ENCODE data around the gene UQCR10. TPM values are rescaled to one million over a fixed set of nuclear protein-coding genes. Genes with fewer than 3 reads are reported as not detected.
"Not testable (repeated sequence)": the region's sequence is repeated elsewhere in the genome, so short reads cannot be mapped to it uniquely, and the experiment has no call there.

Gene UQCR10
- total RNA-seq, 1 donor from 2014 or later, result 84.6 TPM

GRCh38 chr22:29753808-29754657 lies 13.1 kb upstream of the UQCR10 start:
- Mint-ChIP-seq H3K36me3 (ENCODE audit: low read depth, unreplicated experiment) (peaks cover 7% of the 10 kb centered on the region), H3K4me1 (ENCODE audit: unreplicated experiment) (no peaks in the 10 kb centered on the region), H3K4me3 (ENCODE audit: unreplicated experiment) (no peak overlapping the region), H3K27ac (ENCODE audit: unreplicated experiment) (no peak overlapping the region), H3K27me3 (ENCODE audit: unreplicated experiment) (peaks cover 6% of the 10 kb centered on the region), H3K9me3 (ENCODE audit: unreplicated experiment) (no peaks in the 10 kb centered on the region)
- TF ChIP-seq CTCF (IDR thresholded peaks at IDR 0.05; ENCODE audit: unreplicated experiment), result no peak
- DNase-seq (ENCODE audit: low spot score), result no peak

DNA sequence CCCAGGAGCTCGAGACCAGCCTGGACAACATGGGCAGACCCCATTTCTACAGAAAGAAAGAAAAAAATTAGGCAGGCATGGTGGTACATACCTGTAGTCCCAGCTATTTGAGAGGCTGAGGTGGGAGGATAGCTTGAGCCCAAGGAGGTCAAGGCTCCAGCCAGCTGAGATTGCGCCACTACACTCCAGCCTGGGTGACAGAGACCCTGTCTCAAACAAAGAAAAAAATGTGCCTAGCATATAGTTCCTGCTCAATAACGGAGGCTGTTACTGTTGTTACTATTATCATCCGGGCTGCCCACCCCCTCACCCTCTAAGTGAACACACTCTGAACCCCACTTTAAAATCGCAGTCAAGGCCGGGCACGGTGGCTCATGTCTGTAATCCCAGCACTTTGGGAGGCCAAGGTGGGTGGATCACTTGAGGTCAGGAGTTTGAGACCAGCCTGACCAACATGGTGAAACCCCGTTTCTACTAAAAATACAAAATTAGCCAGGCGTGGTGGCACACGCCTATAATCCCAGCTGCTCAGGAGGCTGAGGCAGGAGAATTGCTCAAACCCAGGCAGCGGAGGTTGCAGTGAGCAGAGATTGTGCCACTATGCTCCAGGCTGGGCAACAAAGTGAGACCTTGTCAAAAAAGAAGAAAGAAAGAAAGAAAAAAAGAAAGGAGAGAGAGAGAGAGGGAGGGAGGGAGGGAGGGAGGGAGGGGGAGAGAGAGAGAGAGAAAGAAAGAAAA lies 12.3 kb upstream of the UQCR10 start:
- H3K9me3 Mint-ChIP-seq (ENCODE audit: unreplicated experiment); H3K36me3 Mint-ChIP-seq (ENCODE audit: low read depth, unreplicated experiment); H3K4me3 Mint-ChIP-seq (ENCODE audit: unreplicated experiment): not testable (repeated sequence)

GRCh38 chr22:29755889-29756288 lies 11.3 kb upstream of the UQCR10 start:
- no peak overlapping the region for H3K4me3 Mint-ChIP-seq (ENCODE audit: unreplicated experiment)
- H3K4me1 Mint-ChIP-seq (ENCODE audit: unreplicated experiment), result no peaks in the 10 kb centered on the region
- no peak overlapping the region for H3K27ac Mint-ChIP-seq (ENCODE audit: unreplicated experiment)

More for the DNA sequence above, 12.3 kb upstream of the UQCR10 start:
- H3K4me1 Mint-ChIP-seq (ENCODE audit: unreplicated experiment); H3K27ac Mint-ChIP-seq (ENCODE audit: unreplicated experiment); H3K27me3 Mint-ChIP-seq (ENCODE audit: unreplicated experiment); DNase-seq (ENCODE audit: low spot score): not testable (repeated sequence)

GRCh38 chr22:29756341-29756740 lies 10.8 kb upstream of the UQCR10 start:
- Mint-ChIP-seq H3K36me3 (ENCODE audit: low read depth, unreplicated experiment) (no peaks in the 10 kb centered on the region), H3K27me3 (ENCODE audit: unreplicated experiment) (peaks cover 4% of the 10 kb centered on the region), H3K27ac (ENCODE audit: unreplicated experiment) (no peak overlapping the region), H3K4me1 (ENCODE audit: unreplicated experiment) (no peaks in the 10 kb centered on the region), H3K4me3 (ENCODE audit: unreplicated experiment) (no peak overlapping the region), H3K9me3 (ENCODE audit: unreplicated experiment) (no peaks in the 10 kb centered on the region)
- no peak for TF ChIP-seq CTCF (IDR thresholded peaks at IDR 0.05; ENCODE audit: unreplicated experiment)
- DNase-seq (ENCODE audit: low spot score), result no peak

More at GRCh38 chr22:29755889-29756288, 11.3 kb upstream of the UQCR10 start:
- no peak for TF ChIP-seq CTCF (IDR thresholded peaks at IDR 0.05; ENCODE audit: unreplicated experiment)
- H3K9me3 Mint-ChIP-seq (ENCODE audit: unreplicated experiment), result no peaks in the 10 kb centered on the region
- H3K27me3 Mint-ChIP-seq (ENCODE audit: unreplicated experiment), result peaks cover 4% of the 10 kb centered on the region
- no peak for DNase-seq (ENCODE audit: low spot score)
- H3K36me3 Mint-ChIP-seq (ENCODE audit: low read depth, unreplicated experiment), result no peaks in the 10 kb centered on the region

DNA sequence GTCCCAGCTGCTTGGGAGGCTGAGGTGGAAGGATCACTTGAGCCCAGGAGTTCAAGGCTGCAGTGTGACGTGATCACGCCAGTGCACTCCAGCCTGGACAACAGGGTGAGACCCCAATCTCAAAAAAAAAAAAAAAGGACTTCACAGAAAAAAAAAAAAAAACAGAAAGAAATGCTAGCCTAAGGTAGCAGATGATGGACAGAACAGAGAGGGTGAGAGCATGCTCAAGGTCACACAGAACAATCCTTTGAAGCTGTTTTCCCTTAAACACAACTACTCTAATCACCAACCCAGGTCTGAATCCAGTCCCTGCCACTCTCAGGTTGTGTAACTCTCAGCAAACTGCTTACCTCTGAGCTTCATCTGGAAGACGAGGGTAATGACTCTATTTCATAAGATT lies 10.1 kb upstream of the UQCR10 start:
- no peaks in the 10 kb centered on the region for H3K9me3 Mint-ChIP-seq (ENCODE audit: unreplicated experiment)
- H3K4me3 Mint-ChIP-seq (ENCODE audit: unreplicated experiment), result no peak overlapping the region
- H3K4me1 Mint-ChIP-seq (ENCODE audit: unreplicated experiment), result no peaks in the 10 kb centered on the region
- H3K27me3 Mint-ChIP-seq (ENCODE audit: unreplicated experiment), result peaks cover 4% of the 10 kb centered on the region
- H3K36me3 Mint-ChIP-seq (ENCODE audit: low read depth, unreplicated experiment), result no peaks in the 10 kb centered on the region
- H3K27ac Mint-ChIP-seq (ENCODE audit: unreplicated experiment), result no peak overlapping the region
- no peak for DNase-seq (ENCODE audit: low spot score)
- TF ChIP-seq CTCF (IDR thresholded peaks at IDR 0.05; ENCODE audit: unreplicated experiment), result no peak
